Activated CD8-positive, alpha-beta T cell treated with anti-CD3 and anti-CD28 coated beads for 36 hours (primary cell): ENCODE measurements around the gene EPB41. TPM values are rescaled to one million over a fixed set of nuclear protein-coding genes. Genes with fewer than 3 reads are reported as not detected.

Experiments
- ATAC-seq: fragments of 200-7000 bp; cut with Tn5 transposase; one replicate; pipeline ENCODE4 v1.10.0; 2021; ENCODE audit warnings: mild to moderate bottlenecking, moderate library complexity
- CTCF ChIA-PET: fragments of 350-600 bp; sonication (Branson Sonifier 250); formaldehyde crosslinking; loops from one replicate; lab custom pipeline; 2021; ENCODE audit warnings: antibody characterized with exemption; lab: Charles Lee
- POLR2A ChIA-PET: fragments of 350-600 bp; sonication (Branson Sonifier 250); formaldehyde crosslinking; loops from one replicate; lab custom pipeline; 2021; ENCODE audit warnings: antibody characterized with exemption; lab: Charles Lee
- DNase-seq: peaks from one replicate; pipeline ENCODE4 v3.0.0-alpha.2; 2020
- H3K27ac Mint-ChIP-seq: one replicate; pipeline ENCODE4 v1.8.0; 2021; ENCODE audit warnings: mild to moderate bottlenecking, mixed read lengths
- H3K27me3 Mint-ChIP-seq: one replicate; pipeline ENCODE4 v1.8.0; 2021; ENCODE audit warnings: mixed read lengths
- H3K36me3 Mint-ChIP-seq: one replicate; pipeline ENCODE4 v1.8.0; 2021; ENCODE audit warnings: low read depth, mixed read lengths
- H3K4me1 Mint-ChIP-seq: one replicate; pipeline ENCODE4 v1.8.0; 2021; ENCODE audit warnings: low read depth, mixed read lengths
- H3K4me3 Mint-ChIP-seq: one replicate; pipeline ENCODE4 v1.8.0; 2021; ENCODE audit warnings: mild to moderate bottlenecking, moderate library complexity, mixed read lengths
- H3K9me3 Mint-ChIP-seq: one replicate; pipeline ENCODE4 v1.8.0; 2021; ENCODE audit warnings: mixed read lengths
- intact Hi-C: fragments of 100-400 bp; cut with micrococcal nuclease; formaldehyde crosslinking; loops from one replicate; pipeline ENCODE4 v1.10.0; 2022
- total RNA-seq, 2 experiments: library from RNA; stranded (reverse); gene quantifications; one replicate each; pipeline ENCODE4 v1.2.3, GENCODE V29; 2021
- TF ChIP-seq, protein P1 (sequence below): fragments of 200-600 bp; IDR thresholded peaks from one replicate; pipeline ENCODE4 v1.8.0; 2022; ENCODE audit warnings: antibody characterized with exemption, mild to moderate bottlenecking

EPB41 gene
- total RNA-seq, 2 experiments from 2014 or later = 74.9 to 80.3 TPM

DNA sequence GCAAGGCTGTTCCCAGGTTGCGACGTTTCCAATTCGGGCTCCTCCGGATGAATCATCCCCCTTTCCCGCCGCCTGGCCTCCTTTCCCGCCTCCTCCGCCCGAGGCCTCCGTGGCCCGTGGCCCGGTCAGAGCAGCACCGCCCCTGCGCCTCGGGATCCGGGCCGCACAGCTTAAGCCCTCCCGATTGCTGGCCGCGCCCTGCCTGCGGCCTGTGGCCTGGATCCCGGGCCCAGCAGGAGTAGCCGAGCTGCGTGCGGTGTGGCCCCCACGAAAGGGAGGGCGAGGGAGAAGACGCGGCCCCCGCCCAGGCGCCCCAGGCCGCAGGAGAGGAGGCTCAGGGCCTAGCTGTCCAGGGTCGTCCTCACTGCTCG is 208.3 kb downstream of the EPB41 start:
- intact Hi-C loops = loop anchor here (5.0 kb wide), 1 partner anchor 240 kb away; no protein-coding TSS in a partner anchor

DNA sequence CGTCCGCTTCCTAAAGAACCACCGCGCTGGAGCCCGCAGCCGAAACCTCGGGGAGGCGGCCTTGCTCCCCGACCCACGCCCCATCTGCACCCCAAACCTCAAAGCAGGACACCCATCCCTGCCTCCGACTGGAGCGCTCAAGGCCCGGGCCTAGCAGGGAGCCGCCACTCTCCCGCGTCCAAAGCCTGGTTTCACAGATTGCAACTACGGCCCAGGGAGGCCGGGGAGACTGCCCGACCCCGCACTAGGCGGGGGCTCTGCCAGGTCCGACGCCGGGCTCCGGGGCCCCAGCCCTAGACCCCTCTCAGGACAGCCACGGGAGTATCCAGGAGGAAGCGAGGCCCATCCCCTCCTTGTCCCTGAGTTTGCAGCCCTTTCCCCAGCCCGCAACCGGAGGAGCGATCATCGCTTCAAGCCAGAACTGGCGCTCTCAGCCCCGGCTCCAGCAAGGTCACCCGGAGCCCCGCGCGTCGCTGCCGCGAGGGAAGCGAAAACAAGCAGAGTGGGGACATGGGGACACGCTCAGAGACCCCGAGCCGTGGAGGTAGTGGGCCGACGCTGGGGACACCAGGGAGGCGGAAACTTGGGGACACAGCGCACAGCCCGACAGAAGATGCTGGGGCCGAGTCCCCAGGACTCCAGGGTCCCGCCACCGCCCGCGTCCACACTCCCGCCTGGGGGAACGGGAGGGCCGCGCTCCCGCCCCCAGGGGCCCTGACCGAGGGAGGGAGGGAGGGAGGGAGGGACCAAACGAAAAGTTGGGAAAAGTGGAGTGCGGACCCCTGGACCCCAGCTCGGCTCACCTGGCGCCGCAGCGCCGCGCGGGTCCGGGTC is 208.9 kb downstream of the EPB41 start:
- no peaks in the 10 kb centered on the region for H3K9me3 Mint-ChIP-seq
- no peak overlapping the region for H3K27ac Mint-ChIP-seq
- TF ChIP-seq, protein P1, sequence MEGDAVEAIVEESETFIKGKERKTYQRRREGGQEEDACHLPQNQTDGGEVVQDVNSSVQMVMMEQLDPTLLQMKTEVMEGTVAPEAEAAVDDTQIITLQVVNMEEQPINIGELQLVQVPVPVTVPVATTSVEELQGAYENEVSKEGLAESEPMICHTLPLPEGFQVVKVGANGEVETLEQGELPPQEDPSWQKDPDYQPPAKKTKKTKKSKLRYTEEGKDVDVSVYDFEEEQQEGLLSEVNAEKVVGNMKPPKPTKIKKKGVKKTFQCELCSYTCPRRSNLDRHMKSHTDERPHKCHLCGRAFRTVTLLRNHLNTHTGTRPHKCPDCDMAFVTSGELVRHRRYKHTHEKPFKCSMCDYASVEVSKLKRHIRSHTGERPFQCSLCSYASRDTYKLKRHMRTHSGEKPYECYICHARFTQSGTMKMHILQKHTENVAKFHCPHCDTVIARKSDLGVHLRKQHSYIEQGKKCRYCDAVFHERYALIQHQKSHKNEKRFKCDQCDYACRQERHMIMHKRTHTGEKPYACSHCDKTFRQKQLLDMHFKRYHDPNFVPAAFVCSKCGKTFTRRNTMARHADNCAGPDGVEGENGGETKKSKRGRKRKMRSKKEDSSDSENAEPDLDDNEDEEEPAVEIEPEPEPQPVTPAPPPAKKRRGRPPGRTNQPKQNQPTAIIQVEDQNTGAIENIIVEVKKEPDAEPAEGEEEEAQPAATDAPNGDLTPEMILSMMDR = no peak
- no peaks in the 10 kb centered on the region for H3K4me1 Mint-ChIP-seq
- no peak for ATAC-seq
- ChIA-PET POLR2A (interaction anchor here (1.1 to 1.7 kb wide), 2 partner anchors 57 to 60 kb away, joined by 3 to 10 read pairs; partner anchors contain the start of gene SRSF4), CTCF (interaction anchor here (0.8 to 2.1 kb wide), 7 partner anchors 10 to 246 kb away, joined by 3 to 11 read pairs (median 5); no protein-coding TSS in a partner anchor)
- H3K4me3 Mint-ChIP-seq = peak overlapping the region; percentile 68
- peaks cover 21% of the 10 kb centered on the region for H3K27me3 Mint-ChIP-seq
- intact Hi-C loops = loop anchor here (5.0 kb wide), 1 partner anchor 241 kb away; no protein-coding TSS in a partner anchor
- peaks cover 5% of the 10 kb centered on the region for H3K36me3 Mint-ChIP-seq
- peak; percentile 37 for DNase-seq

More for the DNA sequence above, 208.3 kb downstream of the EPB41 start:
- Mint-ChIP-seq H3K9me3 (no peaks in the 10 kb centered on the region), H3K4me1 (no peaks in the 10 kb centered on the region), H3K4me3 (peak overlapping the region; percentile 68), H3K36me3 (peaks cover 6% of the 10 kb centered on the region), H3K27me3 (peaks cover 21% of the 10 kb centered on the region), H3K27ac (no peak overlapping the region)
- DNase-seq = no peak
- no peak for ATAC-seq
- POLR2A ChIA-PET = no interaction called here
- CTCF ChIA-PET = interaction anchor here (0.8 to 2.1 kb wide), 7 partner anchors 9 to 241 kb away, joined by 4 to 10 read pairs (median 4); no protein-coding TSS in a partner anchor
- TF ChIP-seq, protein P1 = no peak

DNA sequence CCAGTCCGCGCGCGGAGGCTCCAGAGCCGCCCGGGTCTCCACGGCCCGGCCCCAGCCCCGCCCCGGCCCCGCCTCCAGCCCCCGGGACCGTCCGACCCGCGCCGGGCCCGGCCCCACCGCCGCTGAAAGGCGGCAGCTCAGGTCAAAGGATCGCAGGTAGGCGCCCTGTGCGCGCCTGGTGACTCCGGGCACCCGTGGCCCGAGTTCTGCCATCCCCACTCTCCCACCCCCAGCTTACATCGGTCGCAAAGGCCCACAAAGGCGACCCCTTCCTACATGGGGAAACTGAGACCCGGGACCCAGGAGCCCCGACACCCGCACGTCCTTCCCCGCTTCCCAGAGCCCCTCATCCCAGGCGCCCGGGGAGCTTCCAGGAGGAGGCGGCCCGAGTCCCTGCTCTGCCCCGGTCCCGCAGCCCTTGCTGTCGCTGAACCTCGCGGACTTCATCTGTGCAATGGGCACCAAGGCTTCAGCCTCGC is 209.6 kb downstream of the EPB41 start, which contains the start of gene TMEM200B:
Gene TMEM200B, minus strand, starts transcription at position 17 of the 479 bp plus-strand sequence. CDS start 2,075 bp downstream, outside the sequence.
- H3K27me3 Mint-ChIP-seq = peaks cover 21% of the 10 kb centered on the region
- H3K4me3 Mint-ChIP-seq = peak within 1 kb of the TSS; percentile 73
- H3K9me3 Mint-ChIP-seq = no peaks in the 10 kb centered on the region
- ATAC-seq (peak; percentile 14), DNase-seq (no peak)
- CTCF ChIA-PET = interaction anchor here (1.2 to 1.9 kb wide), 4 partner anchors 60 to 247 kb away, joined by 3 to 11 read pairs (median 5); no protein-coding TSS in a partner anchor
- POLR2A ChIA-PET = interaction anchor here (1.1 to 1.7 kb wide), 2 partner anchors 57 to 60 kb away, joined by 3 to 10 read pairs; partner anchors contain the start of gene SRSF4
- no peaks in the 10 kb centered on the region for H3K4me1 Mint-ChIP-seq
- intact Hi-C loops = loop anchor here (5.0 kb wide), 1 partner anchor 242 kb away; no protein-coding TSS in a partner anchor
- H3K36me3 Mint-ChIP-seq = no peaks in the 10 kb centered on the region
- TF ChIP-seq, protein P1 = no peak
- no peak within 1 kb of the TSS for H3K27ac Mint-ChIP-seq

DNA sequence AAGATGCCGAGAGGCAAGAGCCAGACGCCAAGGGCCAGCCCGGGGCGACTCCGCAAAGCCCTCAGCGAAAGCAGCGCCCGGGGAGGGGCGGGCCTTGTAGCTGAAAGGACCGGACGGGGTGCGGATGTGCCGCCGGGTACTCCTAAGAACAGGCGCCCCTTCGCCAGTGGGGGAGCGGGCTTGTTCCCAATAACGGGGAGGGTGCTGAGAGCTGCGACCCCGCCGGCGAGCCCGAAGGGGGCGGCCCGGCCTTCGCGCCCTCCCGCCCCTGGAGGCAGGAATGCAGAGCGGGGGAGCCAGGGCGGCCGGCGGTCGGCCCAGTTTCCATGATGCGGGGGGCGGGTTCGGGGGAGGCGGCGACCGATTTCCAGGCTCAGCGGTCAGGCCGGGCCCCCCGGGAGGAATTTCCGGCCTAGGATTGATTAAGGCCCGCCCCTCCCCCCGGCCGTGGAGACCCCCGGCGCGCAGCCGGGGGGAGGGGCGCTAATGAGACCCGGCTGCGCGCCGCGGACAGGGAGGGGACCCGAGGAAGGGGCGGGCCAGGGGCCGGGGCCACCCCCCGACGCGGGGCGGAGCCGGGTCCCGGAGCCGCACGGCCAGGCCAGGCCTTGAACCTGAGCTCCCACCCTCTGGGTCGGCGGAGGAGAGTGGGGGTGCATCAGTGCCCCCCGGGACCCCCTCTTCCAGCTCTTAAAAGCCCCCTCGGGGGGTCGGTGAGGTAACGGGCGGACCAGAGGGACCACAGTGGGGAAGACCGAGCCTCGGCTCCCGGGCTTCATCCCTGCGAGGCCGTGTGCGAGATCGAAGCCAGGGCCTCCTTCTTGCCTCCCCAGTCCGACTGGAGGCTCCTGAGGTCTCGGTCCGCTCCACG is 210.2 kb downstream of the EPB41 start:
- Mint-ChIP-seq H3K27ac (no peak overlapping the region), H3K36me3 (no peaks in the 10 kb centered on the region), H3K4me3 (peak overlapping the region; percentile 73), H3K4me1 (no peaks in the 10 kb centered on the region), H3K27me3 (peaks cover 21% of the 10 kb centered on the region), H3K9me3 (no peaks in the 10 kb centered on the region)
- ATAC-seq (peak; percentile 68), DNase-seq (peak; percentile 86)
- ChIA-PET CTCF (interaction anchor here (0.6 to 1.9 kb wide), 5 partner anchors 54 to 247 kb away, joined by 3 to 11 read pairs (median 5); no protein-coding TSS in a partner anchor), POLR2A (interaction anchor here (1.0 to 1.7 kb wide), 3 partner anchors 56 to 207 kb away, joined by 3 to 10 read pairs (median 3); partner anchors contain the start of gene SRSF4)
- TF ChIP-seq, protein P1 = no peak
- intact Hi-C loops = loop anchor here (5.0 kb wide), 1 partner anchor 242 kb away; no protein-coding TSS in a partner anchor
